C1 segment of cervical spinal cord (tissue), 14 donors: ENCODE data around the gene CTDSP2.
"Not testable (repeated sequence)": the region's sequence is repeated elsewhere in the genome, so short reads cannot be mapped to it uniquely, and the experiment has no call there.

Source experiments
- DNase-seq, 14 donors: peaks; one replicate each; lab custom pipeline; 2025; lab: John Stamatoyannopoulos, UW

The CTDSP2 gene

DNA sequence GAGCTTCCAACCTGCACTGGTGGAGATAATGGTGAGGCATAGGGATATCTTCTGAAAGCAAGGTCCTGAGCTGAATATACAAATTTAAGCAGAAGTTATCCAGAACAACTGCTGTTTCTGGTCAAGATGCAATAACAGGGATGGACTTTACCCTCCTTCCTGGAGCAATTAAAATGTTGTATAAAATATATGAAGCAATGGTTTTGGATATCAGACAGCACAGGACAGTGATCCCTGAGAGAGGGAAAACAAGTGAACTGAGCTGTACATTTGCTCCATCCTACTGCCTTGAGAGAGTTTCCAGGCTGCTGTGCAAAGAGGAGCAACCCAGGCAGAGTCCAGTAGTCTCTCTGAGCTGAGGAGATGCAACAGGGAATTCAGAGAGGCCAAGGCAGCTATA, 36.0 kb upstream of the CTDSP2 start:
- no peak for DNase-seq

DNA sequence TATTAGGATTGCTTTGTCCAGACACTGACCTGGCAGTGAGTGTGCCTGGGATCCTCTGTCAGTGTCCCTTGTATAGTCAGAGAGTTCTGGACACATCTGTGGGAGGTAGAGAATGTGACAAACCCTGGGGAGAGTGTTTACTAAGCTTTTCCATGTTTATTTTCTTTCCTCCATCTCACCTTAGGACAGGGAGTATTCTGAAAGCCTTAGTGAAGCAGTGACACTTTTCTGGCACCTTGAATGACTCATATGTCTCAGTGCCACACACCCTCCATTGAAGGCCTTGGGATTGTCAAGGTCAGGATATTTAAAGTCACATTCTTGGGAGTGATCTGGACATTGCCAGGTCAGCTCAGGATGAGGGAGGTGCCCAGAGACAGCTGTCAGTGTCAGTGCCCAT, 34.9 kb upstream of the CTDSP2 start:
- DNase-seq, result no peak

DNA sequence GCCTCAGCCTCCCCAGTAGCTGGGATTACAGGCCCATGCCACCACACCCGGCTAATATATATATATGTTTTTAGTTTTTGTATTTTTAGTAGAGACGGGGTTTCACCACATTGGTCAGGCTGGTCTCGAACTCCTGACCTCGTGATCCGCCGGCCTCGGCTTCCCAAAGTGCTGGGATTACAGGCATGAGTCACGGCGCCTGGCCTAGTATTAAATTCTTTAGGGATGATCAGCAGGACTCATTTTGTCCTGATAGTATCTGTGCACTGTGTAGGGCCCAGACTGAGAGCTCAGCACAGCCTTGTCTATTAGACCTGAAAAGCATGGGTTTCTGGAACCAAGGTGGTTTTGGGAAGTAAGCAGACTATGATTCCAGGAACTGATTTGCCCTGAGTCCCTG, 34.5 kb upstream of the CTDSP2 start:
- DNase-seq, result not testable (repeated sequence)

DNA sequence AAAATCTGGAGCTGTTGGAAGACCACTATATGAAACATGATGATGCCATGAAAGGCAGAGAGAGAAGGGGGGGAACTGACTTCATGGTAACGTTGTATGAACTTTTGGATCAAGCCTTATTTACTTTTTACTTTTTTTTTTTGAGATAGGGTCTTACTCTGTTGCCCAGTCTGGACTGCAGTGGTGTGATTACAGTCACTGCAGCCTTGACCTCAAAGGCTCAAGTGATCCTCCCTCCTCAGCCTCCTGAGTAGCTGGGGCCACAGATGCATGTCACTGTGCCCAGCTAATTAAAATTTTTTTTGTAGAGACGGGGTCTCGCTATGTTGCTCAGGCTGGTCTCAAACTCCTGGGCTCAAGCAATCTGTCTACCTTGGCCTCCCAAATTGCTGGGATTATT, 31.3 kb upstream of the CTDSP2 start:
- no peak for DNase-seq

DNA sequence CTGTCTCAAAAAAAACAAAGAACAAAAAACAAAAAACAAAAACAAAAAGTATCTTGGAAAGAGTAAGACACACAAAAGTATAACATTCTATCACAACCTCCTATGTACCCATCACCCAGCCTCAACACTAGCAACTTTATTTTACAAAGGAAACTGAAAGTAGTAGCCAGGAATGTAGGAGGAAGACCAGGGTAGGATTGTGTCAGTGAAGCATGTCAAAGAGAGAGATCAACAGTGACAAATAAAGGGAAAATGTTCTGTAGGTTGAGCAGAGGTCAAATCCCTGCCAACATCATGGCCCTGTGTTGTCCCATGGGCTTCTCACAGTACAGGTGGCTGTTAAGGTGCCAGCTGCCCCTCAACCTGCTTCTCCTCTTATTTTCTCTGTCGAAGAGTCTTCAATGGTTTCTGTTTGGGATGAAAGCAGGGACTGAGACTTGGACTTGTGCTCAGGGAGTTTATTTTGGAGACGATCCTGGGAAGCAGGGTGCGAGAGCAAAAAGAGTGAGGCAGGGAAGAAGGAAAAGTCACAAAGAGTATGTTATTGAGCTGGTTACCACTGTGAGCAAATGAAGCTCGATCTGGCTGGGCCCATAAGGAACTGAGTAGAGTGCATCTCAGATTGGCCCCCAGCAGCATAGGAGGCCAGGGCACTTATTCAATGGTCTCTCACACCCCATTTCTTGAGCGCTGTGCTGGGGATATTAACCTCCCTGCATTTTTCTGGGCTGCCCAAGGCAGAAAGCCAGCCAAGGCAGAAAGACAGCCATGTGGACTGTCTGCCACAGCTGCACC, 29.4 kb upstream of the CTDSP2 start:
- DNase-seq, result no peak

DNA sequence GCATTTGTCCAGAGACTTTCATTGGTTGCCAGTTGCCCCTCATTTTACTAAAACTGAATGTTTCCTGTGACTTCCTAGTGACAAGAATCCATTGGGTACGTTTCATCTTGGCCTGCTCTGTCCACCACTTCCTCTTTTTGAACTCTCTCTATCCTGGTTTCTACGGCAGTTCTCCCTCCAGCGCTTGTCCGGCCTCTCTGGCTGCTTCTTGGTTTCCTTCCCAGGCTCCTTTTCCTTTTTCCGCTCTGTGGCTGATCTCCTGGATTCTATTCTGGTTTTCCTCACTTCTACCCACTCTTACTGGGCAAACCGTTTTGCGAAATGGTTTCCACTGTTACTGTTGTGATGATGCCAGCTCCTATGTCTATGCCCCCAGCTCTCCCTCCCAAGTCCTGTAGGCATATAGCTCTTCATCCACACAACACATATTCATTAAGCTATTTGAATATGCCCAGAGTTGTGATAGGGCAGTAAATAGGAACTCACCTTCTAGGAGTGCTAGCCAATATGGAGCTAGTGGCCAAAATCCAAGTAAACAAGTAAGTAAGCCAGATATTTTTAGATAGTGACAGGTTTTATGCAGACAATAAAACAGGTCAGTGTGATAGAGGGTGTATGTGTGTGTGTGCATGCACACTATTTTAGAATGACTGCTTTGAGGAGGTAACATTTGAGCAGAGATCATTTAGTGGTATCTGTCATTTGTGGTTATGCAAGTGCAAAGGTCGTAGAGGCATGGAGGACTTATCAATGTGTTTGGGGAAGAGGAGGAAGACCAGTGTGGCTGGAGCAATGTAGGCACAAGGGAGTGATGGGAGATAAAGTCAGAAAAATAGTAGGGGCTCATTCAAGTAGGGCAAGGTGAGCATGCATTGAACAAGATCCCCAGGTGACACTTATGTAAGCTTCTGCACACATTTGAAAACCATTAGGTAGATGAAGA, 27.9 kb upstream of the CTDSP2 start:
- DNase-seq, result peak in 4 of 14 donors; percentile 14 to 97 (median 20)

DNA sequence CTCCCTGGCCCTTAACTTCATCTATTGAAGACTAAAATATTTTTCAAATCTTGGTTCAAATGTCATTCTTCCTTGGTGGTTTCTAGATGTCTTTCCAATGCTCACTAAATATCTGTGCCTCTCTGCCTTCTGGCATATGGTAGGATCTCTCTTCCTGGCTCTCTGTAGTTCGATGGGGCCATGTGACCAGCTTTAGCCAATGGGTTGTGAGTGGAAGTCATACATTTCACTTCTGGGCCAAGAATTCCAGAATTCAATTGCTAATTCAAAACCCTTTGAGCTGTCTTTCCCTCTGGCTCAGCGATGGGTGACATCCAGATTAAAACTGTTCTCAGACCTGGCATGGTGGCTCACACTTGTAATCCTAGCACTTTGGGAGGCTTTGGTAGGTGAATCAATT, 25.8 kb upstream of the CTDSP2 start:
- peak in 1 of 14 donors; percentile 59 for DNase-seq

DNA sequence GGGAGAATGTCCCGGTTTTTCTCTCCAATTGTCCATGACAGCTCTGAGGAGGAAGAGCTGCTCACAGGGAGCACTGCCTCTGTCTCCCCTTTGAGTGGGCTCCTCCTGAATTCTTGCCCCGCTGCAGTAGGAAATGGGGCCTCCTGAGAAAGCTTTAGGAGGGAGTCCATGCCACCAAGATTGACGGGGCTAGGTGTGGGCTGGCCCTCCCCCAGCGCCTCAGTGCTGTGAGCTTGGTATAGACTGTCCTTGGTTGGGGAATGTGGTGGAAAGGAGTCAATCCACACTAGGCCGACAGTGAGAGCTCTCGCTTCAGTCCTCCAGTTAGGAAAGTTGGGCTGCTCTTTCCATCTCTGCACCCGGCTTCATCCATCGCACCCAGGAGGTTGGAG, 23.4 kb upstream of the CTDSP2 start:
- DNase-seq, result no peak

DNA sequence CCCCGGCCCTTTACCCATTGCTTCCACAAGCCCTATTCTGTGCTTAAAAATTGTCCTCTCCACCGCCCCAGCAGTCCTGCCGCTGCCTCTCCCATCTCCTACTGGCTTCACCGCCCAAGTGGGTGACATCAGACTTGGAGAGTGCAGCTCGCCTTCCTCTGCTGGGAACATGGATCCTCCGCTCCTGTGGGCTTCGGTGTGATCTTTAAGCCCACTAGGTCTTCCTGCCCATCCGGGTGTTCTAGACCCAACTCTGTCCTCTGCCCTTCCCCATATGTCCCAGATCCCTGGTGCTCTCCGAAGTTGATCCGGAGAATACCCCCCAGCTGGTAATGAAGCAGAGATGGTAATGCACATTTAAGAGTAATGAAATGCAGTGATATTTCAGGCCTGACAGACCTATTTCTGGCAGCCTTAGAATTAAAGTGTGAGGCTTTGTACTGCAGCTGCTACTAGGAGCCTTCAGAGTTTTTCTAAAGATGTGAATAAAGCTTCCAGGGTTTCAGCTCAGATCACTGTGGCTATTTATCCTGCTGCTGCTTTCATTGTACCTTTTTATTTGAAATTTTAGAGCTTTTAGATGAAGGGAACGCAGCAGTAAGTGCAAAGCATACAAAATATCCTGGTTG, 22.9 kb upstream of the CTDSP2 start:
- peak in 4 of 14 donors; percentile 37 to 66 (median 46) for DNase-seq

DNA sequence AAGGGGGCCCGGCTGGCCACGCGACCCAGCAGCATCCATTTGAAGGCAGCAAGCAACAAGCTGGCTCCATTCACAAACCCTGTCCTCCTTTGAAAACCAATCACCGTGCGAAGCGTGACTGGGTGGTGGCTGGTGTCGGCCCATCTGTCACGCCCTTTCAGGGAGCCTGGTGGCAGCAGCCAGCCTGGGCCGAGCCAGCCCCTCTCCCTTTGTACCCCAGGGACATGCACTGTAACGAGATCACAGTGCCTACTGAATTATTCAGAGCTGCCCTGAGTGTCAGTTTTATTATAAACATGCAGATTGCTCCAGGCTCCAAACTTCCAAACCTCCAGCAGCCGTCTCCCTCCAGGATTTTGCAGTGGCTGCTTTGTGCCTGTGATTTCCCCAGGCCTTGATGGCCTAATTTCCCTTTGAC, 22.3 kb upstream of the CTDSP2 start:
- DNase-seq, result peak in 11 of 14 donors; percentile 30 to 87 (median 46)

DNA sequence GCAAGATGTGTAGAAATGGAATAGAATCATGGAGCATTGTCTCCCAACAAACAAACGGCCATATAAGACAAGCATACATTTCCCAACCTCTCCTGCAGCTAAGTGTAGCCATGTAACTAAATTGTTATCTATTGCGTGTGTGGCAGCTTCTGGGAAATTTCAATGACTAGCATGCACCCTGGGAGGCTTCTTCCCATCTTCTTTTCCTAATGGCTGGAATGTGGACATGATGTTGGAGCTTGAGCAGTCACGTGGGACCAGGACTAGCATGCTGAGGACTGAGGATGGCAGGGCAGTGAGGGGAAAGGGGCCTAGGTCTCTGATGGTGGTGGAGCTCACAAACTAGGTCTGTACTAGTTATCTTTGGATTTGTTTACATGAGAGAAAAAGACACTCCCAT, 21.7 kb upstream of the CTDSP2 start:
- DNase-seq, result no peak

DNA sequence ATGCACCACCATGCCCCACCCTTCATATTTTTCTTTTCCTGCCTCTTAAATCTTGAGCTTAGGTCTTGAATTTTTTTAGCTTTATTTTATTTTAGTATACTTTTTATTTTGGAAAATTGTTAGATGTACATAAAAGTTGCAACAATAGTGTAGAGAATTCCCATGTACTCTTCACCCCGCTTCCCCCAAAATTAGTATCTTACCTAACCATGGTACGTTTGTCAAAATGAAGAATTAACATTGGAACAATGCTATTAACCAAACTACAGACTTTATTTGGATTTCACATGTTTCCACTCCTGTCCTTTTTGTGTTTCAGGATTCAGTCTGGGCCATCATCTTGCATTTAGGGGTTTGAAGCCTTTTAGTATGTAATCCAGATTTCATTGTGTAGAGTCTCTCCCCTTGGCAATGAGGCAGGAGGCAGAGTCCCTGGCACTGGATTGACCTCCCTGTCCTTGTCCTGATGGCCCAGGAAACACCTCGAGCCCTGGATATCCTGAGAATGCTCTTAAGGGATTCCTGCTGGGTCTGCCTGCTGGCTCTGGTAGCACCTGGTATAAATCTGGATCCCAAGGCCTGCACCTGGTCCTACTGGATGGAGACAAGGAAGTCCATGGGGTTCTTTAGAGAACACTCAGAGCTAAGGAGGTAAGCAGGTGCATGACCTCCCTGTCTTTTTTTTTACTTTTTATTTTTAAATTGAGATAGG, 19.9 kb upstream of the CTDSP2 start:
- peak in 1 of 14 donors; percentile 65 for DNase-seq

DNA sequence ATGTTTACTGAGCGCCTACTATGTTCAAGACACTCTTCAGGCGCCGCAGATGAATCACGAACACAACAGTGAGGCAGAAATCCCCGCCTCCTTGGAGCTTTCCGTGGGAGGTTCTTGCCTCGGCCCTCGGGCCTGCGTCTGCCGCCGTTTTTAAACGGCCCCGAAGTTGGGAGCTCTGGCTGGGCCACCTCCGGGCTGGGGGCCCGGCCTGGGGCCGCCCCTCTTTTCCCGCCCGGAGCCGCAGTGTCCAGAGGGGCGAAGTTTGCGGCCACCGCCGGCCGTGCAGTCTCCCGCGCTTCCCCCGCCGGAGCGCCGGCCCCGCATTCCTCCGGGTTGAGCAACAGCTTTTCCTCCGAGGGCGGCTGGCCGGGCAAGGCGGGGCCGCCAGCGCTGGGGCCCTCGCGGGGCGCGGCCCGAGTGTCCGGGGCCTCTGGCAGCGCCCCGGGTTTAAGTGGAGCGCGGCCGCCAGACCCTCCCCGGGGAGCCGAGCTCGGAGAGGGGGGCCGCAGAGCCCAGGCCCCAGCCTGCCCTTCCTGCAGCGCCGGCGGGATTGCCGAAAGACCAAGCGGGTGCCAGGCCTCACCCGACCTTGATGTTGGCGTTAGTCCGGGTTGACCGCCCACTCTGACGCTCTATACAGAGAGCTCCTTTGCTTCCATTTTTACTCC, 18.7 kb upstream of the CTDSP2 start:
- DNase-seq, result peak in 9 of 14 donors; percentile 35 to 70 (median 51)

DNA sequence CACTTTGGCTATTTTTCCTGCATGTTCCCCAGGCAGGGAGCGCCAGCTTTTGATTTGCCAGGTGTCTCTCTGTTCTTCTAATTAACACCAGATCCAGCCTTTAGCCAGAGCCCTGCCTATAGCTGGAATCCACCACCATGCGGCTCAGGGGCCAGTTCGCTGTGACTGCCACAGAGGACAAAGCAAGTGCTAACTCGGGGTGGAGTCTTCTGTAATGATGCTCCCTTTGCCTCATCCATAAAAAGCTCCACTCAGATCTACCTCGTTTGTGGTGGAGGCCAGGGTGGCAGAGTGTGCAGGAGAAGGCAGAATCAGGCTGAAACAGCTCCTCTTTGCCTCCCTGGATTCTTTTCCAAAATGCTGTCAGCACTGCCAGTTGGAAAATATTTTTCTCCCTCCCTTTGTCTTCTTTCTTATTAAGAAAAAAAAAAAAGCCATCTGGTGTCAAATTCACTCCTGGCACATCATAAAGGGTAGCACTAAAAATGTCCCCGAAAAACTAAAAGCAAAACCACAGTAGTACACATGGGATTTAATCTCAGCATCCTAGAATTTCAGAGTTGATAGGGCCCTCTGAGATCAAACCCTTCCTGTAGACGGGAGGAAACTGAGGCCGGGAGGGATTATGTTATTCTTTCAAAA, 18.0 kb upstream of the CTDSP2 start:
- peak in 2 of 14 donors; percentile 16 to 92 for DNase-seq

DNA sequence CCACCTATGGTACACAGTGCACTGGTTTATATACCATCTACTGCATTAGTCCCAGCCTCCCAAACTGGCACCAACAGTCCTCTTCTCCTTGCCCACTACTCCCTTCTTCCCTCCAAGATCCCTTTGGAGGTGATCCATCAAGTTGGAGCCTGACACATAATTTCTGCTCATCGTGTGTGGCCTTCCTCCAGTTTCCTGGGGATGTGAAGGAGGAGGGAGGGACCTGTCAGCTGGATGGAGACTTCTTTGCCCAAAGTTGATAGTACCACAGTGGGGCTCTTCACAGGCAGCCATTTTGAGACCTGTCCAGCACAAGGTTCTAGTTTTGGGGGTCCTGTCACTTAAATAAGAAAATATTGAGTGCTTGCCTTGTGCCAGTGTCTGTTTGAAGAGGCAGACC, 17.1 kb upstream of the CTDSP2 start:
- no peak for DNase-seq

DNA sequence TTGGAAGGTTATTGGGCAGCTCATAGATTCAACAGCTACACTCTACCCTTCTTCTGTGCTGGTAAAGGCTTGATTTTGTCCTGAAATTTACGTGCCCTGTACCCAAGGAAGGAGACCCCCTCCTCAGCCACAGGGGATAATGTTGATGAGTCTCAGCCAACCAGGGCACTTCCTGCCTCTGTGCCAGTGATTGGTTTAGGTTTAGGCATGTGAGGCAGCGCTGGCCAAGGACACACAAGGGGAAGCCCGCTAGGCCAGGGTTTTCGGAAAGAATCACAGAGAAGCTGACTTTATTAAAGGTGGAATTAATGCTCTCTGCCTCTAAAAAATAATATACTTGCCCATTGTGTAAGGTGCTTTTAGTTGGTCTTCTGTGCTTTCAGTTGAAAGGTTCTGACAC, 15.4 kb upstream of the CTDSP2 start:
- no peak for DNase-seq

DNA sequence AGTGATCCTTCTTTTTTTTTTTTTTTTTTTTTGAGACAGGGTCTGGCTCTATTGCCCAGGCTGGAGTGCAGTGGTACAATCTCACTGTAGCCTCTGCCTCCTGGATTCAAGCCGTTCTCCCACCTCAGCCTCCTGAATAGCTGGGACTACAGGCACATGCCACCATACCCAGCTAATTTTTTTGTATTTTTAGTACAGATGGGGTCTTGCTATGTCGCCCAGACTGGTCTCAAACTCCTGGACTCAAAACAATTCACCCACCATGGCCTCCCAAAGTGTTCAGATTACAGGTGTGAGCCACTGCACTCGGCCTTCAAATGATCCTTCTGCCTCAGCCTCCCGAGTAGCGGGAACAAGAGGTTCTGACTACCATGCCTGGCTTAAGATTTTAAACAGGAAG, 14.4 kb upstream of the CTDSP2 start:
- DNase-seq, result not testable (repeated sequence)

DNA sequence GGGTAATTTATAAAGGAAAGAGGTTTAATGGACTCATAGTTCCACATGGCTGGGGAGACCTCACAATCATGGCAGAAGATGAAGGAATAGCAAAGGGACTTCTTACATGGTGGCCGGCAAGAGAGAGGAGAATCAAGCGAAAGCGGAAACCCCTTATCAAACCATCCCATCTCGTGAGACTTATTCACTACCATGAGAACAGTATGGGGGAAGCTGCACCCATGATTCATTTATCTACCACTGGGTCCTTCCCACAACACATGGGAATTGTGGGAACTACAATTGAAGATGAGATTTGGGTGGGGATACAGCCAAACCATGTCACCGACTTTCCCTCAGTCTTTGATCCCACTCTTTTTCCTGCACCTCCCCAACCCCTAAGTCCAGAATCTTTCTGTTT, 12.6 kb upstream of the CTDSP2 start:
- no peak for DNase-seq

DNA sequence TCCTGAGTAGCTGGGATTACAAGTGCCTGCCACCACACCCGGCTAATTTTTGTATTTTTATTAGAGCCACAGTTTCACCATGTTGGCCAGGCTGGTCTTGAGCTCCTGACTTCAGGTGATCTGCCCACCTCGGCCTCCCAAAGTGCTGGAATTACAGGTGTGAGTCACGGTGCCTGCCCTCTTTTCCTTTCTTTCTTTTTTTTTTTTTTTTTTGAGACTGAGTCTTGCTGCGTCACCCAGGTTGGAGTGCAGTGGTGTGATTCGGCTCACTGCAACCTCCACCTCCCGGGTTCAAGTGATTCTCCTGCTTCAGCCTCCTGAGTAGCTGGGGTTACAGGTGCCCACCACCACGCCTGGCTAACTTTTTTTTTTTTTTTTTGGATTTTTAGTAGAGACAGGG, 11.6 kb upstream of the CTDSP2 start:
- DNase-seq, result not testable (repeated sequence)

DNA sequence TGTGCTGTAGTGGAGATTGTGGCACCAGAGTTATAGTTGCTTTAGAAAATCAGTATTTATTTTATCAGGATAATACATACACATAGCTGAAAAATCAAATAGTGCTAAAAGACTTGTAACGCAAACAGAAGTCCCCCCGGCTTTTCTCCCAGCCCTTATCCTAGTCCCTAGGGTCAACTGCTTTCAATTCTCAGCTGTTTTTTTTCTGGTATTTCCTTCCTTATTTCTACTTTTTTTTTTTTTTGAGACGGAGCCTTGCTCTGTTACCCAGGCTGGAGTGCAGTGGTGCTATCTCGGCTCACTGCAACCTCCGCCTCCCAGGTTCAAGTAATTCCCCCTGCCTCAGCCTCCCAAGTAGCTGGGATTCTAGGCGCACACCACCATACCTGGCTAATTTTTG, 8.4 kb upstream of the CTDSP2 start:
- DNase-seq, result no peak
